NCI-H2171 (cell line): ENCODE measurements around the gene TPRA1.

Experiments used
- DNase-seq: peaks from one replicate; lab custom pipeline; 2025; lab: John Stamatoyannopoulos, UW

The TPRA1 gene

GRCh38 chr3:127590593-127591465, at the start of gene TPRA1:
TPRA1 (minus strand) TSS chr3:127590733; CDS start chr3:127580146, 10,587 bp downstream.
- peak; percentile 96 for DNase-seq

GRCh38 chr3:127640042-127640355, 49.5 kb upstream of the TPRA1 start:
- DNase-seq, result no peak

- no peak for DNase-seq
These were observed 48.9 kb upstream of the TPRA1 start for GRCh38 chr3:127639173-127640041.

DNA sequence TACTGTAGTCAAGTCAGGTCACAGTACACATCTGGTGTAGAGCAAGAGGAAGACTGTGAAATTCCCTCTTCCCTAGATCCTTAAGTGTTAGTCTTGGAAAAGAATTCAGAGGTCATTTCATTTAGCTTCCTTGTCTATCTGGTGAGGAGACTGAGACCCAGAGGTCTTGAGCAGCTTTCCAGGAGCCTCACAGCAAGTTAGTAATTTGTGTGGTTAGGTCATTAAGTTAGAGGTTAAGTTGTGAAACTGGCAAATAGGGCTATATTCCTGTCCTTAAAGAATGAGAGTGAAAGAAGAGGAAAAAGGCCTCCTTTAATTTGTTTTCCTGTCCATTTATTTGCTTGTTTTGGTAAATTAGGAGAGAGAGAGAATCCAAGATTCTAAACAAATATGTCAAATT, 47.4 kb upstream of the TPRA1 start:
- no peak for DNase-seq

DNA sequence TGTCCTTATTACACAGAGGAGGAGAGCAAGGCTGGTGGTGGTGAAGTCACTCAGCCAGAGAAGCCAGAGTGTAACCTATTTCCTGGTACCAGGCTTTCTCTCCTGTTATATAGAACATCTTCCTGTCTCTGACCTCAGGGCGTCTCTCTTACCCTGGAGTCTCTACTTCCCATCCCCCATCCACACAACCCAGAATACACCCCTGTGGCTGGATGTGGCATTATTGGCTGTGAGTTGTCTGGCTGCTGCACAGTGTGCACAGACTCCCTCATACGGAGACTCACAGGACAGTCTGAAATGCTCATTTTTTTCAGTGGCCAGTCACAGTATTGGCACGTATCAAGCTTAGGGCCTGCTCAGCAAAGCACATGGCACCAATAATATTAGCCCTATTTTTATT, 47.0 kb upstream of the TPRA1 start:
- DNase-seq, result no peak

- DNase-seq, result no peak
These were observed 44.1 kb upstream of the TPRA1 start for GRCh38 chr3:127634653-127635052.

GRCh38 chr3:127632035-127632820, 41.7 kb upstream of the TPRA1 start:
- DNase-seq, result peak; percentile 44

DNA sequence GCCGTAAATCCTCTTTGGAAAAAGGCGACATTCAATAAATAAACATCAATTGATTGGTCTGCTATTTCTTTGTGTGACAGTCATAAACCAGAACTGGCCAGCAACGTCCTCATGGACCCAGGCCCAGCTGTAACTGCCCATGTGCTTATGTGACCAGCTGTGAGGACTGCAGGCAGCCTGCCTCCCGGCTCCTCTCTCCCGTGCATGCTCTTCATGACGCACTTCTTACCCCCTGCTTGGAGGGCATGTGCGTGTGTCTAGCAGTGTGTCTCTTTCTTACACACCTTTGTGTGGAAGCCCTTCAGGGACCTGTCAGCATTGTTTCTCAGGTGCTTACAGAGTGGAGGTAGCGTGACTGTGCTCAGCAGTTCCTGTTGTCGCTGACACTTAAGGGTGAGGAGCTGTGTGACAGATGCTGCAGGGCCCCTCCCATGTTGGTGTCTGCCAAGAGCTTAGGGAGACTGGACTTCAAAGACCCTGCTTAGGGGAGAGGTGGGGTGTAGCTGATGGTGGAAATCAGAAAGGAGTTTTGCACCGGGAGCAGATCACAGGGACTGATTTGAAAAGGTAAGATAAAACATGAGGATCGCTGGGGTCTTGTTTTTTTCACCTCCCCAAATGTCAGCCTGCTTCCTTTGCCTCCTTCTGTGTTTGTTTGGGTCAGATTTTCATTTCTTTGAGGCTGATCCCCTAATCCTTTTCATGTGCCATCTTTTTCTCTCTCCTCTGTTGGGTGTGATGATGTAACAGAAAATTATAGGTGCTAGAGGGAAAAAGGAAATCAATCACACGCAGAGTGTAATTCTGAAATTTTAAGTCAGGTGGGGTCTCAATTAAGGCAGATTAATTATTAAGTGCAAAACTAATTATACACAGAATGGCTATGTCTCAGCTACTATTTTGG, 40.5 kb upstream of the TPRA1 start:
- DNase-seq, result peak; percentile 47

GRCh38 chr3:127629467-127630403, 39.2 kb upstream of the TPRA1 start:
- DNase-seq, result peak; percentile 12

- peak; percentile 54 for DNase-seq
These were observed 38.4 kb upstream of the TPRA1 start, which contains the start of gene PODXL2 for GRCh38 chr3:127628788-127629466. PODXL2 (plus strand) TSS chr3:127629185; CDS start chr3:127629220, 35 bp downstream.

GRCh38 chr3:127628426-127628787, 37.9 kb upstream of the TPRA1 start:
- DNase-seq, result no peak

GRCh38 chr3:127625821-127626220, 35.3 kb upstream of the TPRA1 start:
- no peak for DNase-seq

GRCh38 chr3:127624063-127624462, 33.5 kb upstream of the TPRA1 start:
- DNase-seq, result no peak

GRCh38 chr3:127622772-127623576, 32.4 kb upstream of the TPRA1 start:
- DNase-seq, result no peak

GRCh38 chr3:127622031-127622430, 31.5 kb upstream of the TPRA1 start:
- DNase-seq, result no peak

DNA sequence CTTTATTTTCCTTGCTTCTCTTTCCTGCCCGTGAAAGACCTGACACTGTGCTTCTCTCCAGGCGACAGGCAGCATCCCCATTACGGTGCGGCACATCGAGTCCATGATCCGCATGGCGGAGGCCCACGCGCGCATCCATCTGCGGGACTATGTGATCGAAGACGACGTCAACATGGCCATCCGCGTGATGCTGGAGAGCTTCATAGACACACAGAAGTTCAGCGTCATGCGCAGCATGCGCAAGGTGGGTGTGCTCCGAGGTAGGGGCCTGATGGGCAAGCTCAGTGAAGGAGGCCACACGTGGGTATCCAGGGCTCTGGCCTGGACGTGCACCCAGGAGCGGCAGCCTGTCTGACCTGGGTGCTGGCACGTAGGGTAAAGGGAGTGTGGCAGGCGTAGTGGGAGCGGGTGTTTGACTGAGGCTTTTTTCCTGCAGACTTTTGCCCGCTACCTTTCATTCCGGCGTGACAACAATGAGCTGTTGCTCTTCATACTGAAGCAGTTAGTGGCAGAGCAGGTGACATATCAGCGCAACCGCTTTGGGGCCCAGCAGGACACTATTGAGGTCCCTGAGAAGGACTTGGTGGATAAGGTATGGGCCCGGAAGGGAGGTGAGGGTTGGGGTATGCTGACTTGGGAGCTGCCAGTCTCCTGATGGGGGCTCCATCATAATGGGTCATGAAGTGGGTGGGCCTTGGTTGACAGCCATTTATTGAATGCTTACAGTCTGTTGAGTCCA, 30.3 kb upstream of the TPRA1 start:
- no peak for DNase-seq

DNA sequence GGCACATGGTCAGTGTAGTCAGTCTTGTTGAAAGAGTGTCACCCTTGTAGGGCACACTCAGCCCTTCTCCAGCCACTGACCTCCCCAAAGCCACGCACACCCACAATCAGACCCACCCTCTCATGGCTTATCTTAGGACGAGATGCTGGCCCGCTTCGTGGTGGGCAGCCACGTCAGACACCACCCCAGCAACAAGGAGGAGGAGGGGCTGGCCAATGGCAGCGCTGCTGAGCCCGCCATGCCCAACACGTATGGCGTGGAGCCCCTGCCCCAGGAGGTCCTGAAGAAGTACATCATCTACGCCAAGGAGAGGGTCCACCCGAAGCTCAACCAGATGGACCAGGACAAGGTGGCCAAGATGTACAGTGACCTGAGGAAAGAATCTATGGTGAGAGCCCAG, 28.4 kb upstream of the TPRA1 start:
- DNase-seq, result no peak
